ENCODE results near the gene MED25. TPM values are rescaled to one million over a fixed set of nuclear protein-coding genes. Genes with fewer than 3 reads are reported as not detected.

Gene MED25
- total and polyA plus RNA-seq, 2 of the 8 experiments (the other 6 are each of a cell fraction or from before 2014, with no cell fraction given): 21.6 to 71.4 TPM

- TF ChIP-seq CHD7 (IDR thresholded peaks at IDR 0.05; ENCODE audit: insufficient replicate concordance, low read length) (no peak), RFX5 (IDR thresholded peaks at IDR 0.05; ENCODE audit: borderline replicate concordance, low read depth, low read length) (no peak), ATF2 (IDR thresholded peaks at IDR 0.05; ENCODE audit: low read length) (no peak), SP1 (IDR thresholded peaks at IDR 0.05; ENCODE audit: low read depth, low read length) (peak; percentile 92), ATF3 (IDR thresholded peaks at IDR 0.05; ENCODE audit: insufficient read depth, low read depth, low read length) (no peak), CTBP2 (IDR thresholded peaks at IDR 0.05; ENCODE audit: borderline replicate concordance, insufficient read depth, insufficient read length, low read length) (no peak)
These were observed 16.0 kb upstream of the MED25 start (continued) for GRCh38 chr19:49801966-49802661.
